BJ (cell line): Measurements from ENCODE around the gene TMEM115. TPM values are rescaled to one million over a fixed set of nuclear protein-coding genes. Genes with fewer than 3 reads are reported as not detected.

ENCODE experiments used
- CTCF ChIA-PET: fragments of 350-600 bp; formaldehyde crosslinking; extraction: SDS; loops from one replicate; lab custom pipeline; 2021; ENCODE audit warnings: antibody characterized with exemption, inconsistent platforms; lab: Yijun Ruan, JAX
- POLR2A ChIA-PET: fragments of 300-600 bp; sonication (Branson Sonifier 250); formaldehyde crosslinking; extraction: SDS; loops from one replicate; lab custom pipeline; 2021; ENCODE audit warnings: antibody characterized with exemption; lab: Charles Lee
- DNase-seq: peaks from one replicate; pipeline ENCODE4 v3.0.0-alpha.2; 2011; ENCODE audit warnings: low read depth
- H3K27me3 ChIP-seq: 2 replicates; pipeline ENCODE4 v1.6.0; 2011; ENCODE audit warnings: low read length; ENCODE audit not compliant: control insufficient read depth, insufficient read depth
- H3K36me3 ChIP-seq: 2 replicates; pipeline ENCODE4 v1.5.1; 2011; ENCODE audit warnings: low read length; ENCODE audit not compliant: control insufficient read depth, insufficient read depth
- H3K4me3 ChIP-seq: 2 replicates; pipeline ENCODE4 v1.5.1; 2011; ENCODE audit warnings: low read depth, mild to moderate bottlenecking, control low read depth, low read length
- polyA minus RNA-seq: library from RNA; depleted of rRNA, polyadenylated mRNA; stranded (reverse); fragments of >200 nt; gene quantifications from 2 replicates; pipeline ENCODE4 v1.2.3, GENCODE V29; 2011; rRNA and poly(A)+ RNA removed
- polyA plus RNA-seq: library from polyadenylated mRNA; depleted of rRNA; stranded (reverse); fragments of >200 nt; gene quantifications from 2 replicates; pipeline ENCODE4 v1.2.3, GENCODE V29; 2011; rRNA removed
- TF ChIP-seq, protein P1 (sequence below): IDR thresholded peaks from 2 replicates; pipeline ENCODE4 v1.5.1; 2011; ENCODE audit warnings: low read depth, mild to moderate bottlenecking, control low read depth, inconsistent platforms, low read length, moderate library complexity; ENCODE audit not compliant: insufficient read depth

The TMEM115 gene
- polyA plus RNA-seq, result 47.0 and 75.4 TPM in 2 replicates
- 39.3 and 64.8 TPM in 2 replicates for polyA minus RNA-seq

GRCh38 chr3:50358911-50359759 lies at the start of gene TMEM115:
Gene TMEM115 (minus strand): TSS chr3:50359521. CDS start chr3:50359063, 458 bp downstream.
- H3K36me3 ChIP-seq, result peaks cover 16% of the 10 kb centered on the region
- DNase-seq, result peak; percentile 98
- ChIA-PET POLR2A (interaction anchor here (0.5 to 0.6 kb wide), 2 partner anchors 22 to 207 kb away, joined by 4 to 5 read pairs; no protein-coding TSS in a partner anchor), CTCF (no interaction called here)
- TF ChIP-seq, protein P1, sequence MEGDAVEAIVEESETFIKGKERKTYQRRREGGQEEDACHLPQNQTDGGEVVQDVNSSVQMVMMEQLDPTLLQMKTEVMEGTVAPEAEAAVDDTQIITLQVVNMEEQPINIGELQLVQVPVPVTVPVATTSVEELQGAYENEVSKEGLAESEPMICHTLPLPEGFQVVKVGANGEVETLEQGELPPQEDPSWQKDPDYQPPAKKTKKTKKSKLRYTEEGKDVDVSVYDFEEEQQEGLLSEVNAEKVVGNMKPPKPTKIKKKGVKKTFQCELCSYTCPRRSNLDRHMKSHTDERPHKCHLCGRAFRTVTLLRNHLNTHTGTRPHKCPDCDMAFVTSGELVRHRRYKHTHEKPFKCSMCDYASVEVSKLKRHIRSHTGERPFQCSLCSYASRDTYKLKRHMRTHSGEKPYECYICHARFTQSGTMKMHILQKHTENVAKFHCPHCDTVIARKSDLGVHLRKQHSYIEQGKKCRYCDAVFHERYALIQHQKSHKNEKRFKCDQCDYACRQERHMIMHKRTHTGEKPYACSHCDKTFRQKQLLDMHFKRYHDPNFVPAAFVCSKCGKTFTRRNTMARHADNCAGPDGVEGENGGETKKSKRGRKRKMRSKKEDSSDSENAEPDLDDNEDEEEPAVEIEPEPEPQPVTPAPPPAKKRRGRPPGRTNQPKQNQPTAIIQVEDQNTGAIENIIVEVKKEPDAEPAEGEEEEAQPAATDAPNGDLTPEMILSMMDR, result no peak
- H3K4me3 ChIP-seq, result peak within 1 kb of the TSS; percentile 76
- no peaks in the 10 kb centered on the region for H3K27me3 ChIP-seq

- H3K27me3 ChIP-seq, result no peaks in the 10 kb centered on the region; the same call in 1 of the 2 replicates
- ChIA-PET CTCF (no interaction called here), POLR2A (no interaction called here)
- H3K4me3 ChIP-seq, result no peak overlapping the region
- TF ChIP-seq, protein P1, result no peak
- no peak for DNase-seq
- no peaks in the 10 kb centered on the region for H3K36me3 ChIP-seq
These were observed 49.2 kb upstream of the TMEM115 start for GRCh38 chr3:50408443-50408944.

GRCh38 chr3:50406487-50406886 lies 47.2 kb upstream of the TMEM115 start:
- ChIA-PET POLR2A (no interaction called here), CTCF (no interaction called here)
- Histone ChIP-seq H3K27me3 (no peaks in the 10 kb centered on the region; the same call in 1 of the 2 replicates), H3K36me3 (no peaks in the 10 kb centered on the region), H3K4me3 (no peak overlapping the region)
- TF ChIP-seq, protein P1, result no peak
- no peak for DNase-seq

- Histone ChIP-seq H3K27me3 (peaks cover 4% of the 10 kb centered on the region; the same call in 1 of the 2 replicates), H3K4me3 (no peak overlapping the region), H3K36me3 (no peaks in the 10 kb centered on the region)
- DNase-seq, result no peak
- ChIA-PET POLR2A (no interaction called here), CTCF (interaction anchor here (0.6 to 0.7 kb wide), 2 partner anchors 76 to 131 kb away, joined by 3 read pairs; no protein-coding TSS in a partner anchor)
- TF ChIP-seq, protein P1, result no peak
These were observed 45.9 kb upstream of the TMEM115 start for GRCh38 chr3:50405249-50405648.

DNA sequence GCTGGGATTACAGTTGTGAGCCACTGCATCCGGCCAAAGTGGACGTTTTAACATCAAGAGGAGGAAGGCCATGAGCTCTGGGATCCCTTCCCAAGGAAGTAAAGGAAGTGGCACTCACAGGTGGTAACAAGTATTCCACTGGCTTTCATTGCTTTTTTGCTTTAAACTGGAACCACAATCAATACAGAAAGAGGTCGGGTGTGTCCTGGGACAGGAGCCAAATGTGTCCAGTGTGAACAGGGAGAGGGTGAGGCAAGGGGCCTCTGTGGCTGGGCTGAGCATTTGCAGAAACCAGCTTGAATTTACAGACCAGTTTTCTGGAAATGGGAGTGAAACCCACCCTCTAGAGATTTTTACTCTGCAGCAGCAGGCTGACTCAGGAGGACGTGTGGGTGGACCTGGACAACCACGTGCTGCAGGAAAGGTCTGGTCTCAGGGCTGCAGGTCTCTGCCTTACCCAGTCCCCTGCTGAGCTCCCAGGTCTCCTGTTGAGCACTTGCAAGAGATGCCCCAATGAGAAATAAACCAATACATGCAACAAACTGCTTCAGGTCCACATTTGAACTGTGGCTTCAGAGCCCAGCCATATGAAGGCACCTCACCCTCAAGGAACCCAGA lies 42.8 kb upstream of the TMEM115 start:
- H3K27me3 ChIP-seq, result peaks cover 6% of the 10 kb centered on the region; the same call in 1 of the 2 replicates
- ChIA-PET POLR2A (no interaction called here), CTCF (interaction anchor here (0.6 kb wide), 1 partner anchor 1238 kb away, joined by 3 read pairs; no protein-coding TSS in a partner anchor)
- no peaks in the 10 kb centered on the region for H3K36me3 ChIP-seq
- TF ChIP-seq, protein P1, result no peak
- DNase-seq, result no peak
- no peak overlapping the region for H3K4me3 ChIP-seq
